B cell (primary cell): ENCODE measurements around the gene CMIP.

ENCODE experiments used
- EZH2 ChIP-seq: IDR thresholded peaks from 2 replicates; pipeline ENCODE4 v1.6.1; 2012; ENCODE audit warnings: borderline replicate concordance, low read depth, mild to moderate bottlenecking, moderate library complexity, low read length; ENCODE audit not compliant: insufficient read depth, poor library complexity, severe bottlenecking
- TF ChIP-seq, protein P1 (sequence below): fragments of 200-600 bp; IDR thresholded peaks from one replicate; pipeline ENCODE4 v1.8.0; 2022; ENCODE audit warnings: antibody characterized with exemption, mild to moderate bottlenecking

DNA sequence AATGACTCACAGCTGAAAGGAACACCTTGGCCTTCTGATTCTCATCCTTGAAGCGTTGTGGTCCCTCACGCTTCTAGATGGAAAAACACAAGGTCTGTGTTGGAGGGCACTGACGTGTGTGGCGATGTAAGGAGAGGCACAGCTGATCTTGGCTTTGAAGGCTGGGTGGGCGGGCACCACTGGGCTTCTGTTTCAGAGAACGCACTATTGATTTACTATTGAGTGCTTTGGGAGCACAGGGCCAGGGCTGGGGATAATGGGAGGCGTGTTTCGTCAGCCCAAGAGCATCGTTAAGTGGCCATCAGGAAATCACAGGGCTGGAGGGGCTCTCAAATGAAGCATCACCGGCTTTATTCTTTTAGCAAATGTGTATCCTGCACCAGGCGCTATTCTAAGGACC, 70.7 kb downstream of the CMIP start:
- TF ChIP-seq, protein P1, sequence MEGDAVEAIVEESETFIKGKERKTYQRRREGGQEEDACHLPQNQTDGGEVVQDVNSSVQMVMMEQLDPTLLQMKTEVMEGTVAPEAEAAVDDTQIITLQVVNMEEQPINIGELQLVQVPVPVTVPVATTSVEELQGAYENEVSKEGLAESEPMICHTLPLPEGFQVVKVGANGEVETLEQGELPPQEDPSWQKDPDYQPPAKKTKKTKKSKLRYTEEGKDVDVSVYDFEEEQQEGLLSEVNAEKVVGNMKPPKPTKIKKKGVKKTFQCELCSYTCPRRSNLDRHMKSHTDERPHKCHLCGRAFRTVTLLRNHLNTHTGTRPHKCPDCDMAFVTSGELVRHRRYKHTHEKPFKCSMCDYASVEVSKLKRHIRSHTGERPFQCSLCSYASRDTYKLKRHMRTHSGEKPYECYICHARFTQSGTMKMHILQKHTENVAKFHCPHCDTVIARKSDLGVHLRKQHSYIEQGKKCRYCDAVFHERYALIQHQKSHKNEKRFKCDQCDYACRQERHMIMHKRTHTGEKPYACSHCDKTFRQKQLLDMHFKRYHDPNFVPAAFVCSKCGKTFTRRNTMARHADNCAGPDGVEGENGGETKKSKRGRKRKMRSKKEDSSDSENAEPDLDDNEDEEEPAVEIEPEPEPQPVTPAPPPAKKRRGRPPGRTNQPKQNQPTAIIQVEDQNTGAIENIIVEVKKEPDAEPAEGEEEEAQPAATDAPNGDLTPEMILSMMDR = no peak
- TF ChIP-seq EZH2 = no peak
